DND-41 (cell line): Measurements from ENCODE around the gene SPNS3.

Experiments
- ATAC-seq: fragments of 200-7000 bp; cut with Tn5 transposase; 3 replicates; pipeline ENCODE4 v1.9.1; 2021; ENCODE audit warnings: low read depth; ENCODE audit not compliant: insufficient read depth
- DNase-seq: peaks from one replicate; pipeline ENCODE4 v3.0.0-alpha.2; 2020
- H2AFZ ChIP-seq: 2 replicates; pipeline ENCODE4 v1.6.0; 2012; ENCODE audit warnings: low read depth, low read length
- H3K27ac ChIP-seq: 2 replicates; pipeline ENCODE4 v1.5.1; 2012; ENCODE audit warnings: low read length, inconsistent platforms
- H3K27me3 ChIP-seq: fragments of 200-600 bp; sonication (generic); 2 replicates; pipeline ENCODE4 v1.6.0; 2012; ENCODE audit warnings: low read length, mild to moderate bottlenecking, inconsistent platforms; ENCODE audit not compliant: insufficient read depth, poor library complexity
- H3K36me3 ChIP-seq: 2 replicates; pipeline ENCODE4 v1.5.1; 2012; ENCODE audit warnings: low read length, inconsistent platforms; ENCODE audit not compliant: insufficient read depth
- H3K4me1 ChIP-seq: 2 replicates; pipeline ENCODE4 v1.5.1; 2012; ENCODE audit warnings: mild to moderate bottlenecking, low read length; ENCODE audit not compliant: insufficient read depth
- H3K4me2 ChIP-seq: 2 replicates; pipeline ENCODE4 v1.6.0; 2012; ENCODE audit warnings: mild to moderate bottlenecking, moderate library complexity, low read length, inconsistent platforms; ENCODE audit not compliant: insufficient read depth
- H3K4me3 ChIP-seq, 2 experiments: fragments of 200-600 bp in 1 of 2; shearing (Covaris generic) in 1 of 2; 2 replicates each; pipeline ENCODE4 v1.5.1; 2012 to 2016; ENCODE audit warnings: inconsistent platforms in 2 of 2, low read length in 2 of 2, mild to moderate bottlenecking in 2 of 2, low read depth in 1 of 2, moderate library complexity in 1 of 2
- H3K79me2 ChIP-seq: 2 replicates; pipeline ENCODE4 v1.6.0; 2012; ENCODE audit warnings: low read length, inconsistent platforms; ENCODE audit not compliant: insufficient read depth
- H3K9ac ChIP-seq: 2 replicates; pipeline ENCODE4 v1.6.0; 2012; ENCODE audit warnings: low read depth, mild to moderate bottlenecking, inconsistent platforms, low read length, moderate library complexity
- H3K9me3 ChIP-seq: 2 replicates; pipeline ENCODE4 v1.5.1; 2012; ENCODE audit warnings: low read length, moderate library complexity, mild to moderate bottlenecking, inconsistent platforms; ENCODE audit not compliant: insufficient read depth, severe bottlenecking
- H4K20me1 ChIP-seq: 2 replicates; pipeline ENCODE4 v1.6.0; 2012; ENCODE audit warnings: low read length; ENCODE audit not compliant: insufficient read depth
- CTCF ChIP-seq: IDR thresholded peaks from 2 replicates; pipeline ENCODE4 v1.5.1; 2012; ENCODE audit warnings: borderline replicate concordance, low read length, moderate library complexity, mild to moderate bottlenecking; ENCODE audit not compliant: poor library complexity, severe bottlenecking; ENCODE audit errors: extremely low read depth
- EZH2 ChIP-seq: IDR thresholded peaks from 3 replicates; pipeline ENCODE4 v1.6.1; 2012; ENCODE audit warnings: borderline replicate concordance, low read depth, mild to moderate bottlenecking, moderate library complexity, low read length, inconsistent platforms; ENCODE audit not compliant: severe bottlenecking

SPNS3 gene

GRCh38 chr17:4509923-4510617 lies 76.3 kb downstream of the SPNS3 start:
- Histone ChIP-seq H3K27me3 (no peaks in the 10 kb centered on the region), H4K20me1 (peaks cover 9% of the 10 kb centered on the region), H3K79me2 (no peaks in the 10 kb centered on the region), H3K4me1 (no peaks in the 10 kb centered on the region), H3K9me3 (no peaks in the 10 kb centered on the region), H3K4me2 (no peak overlapping the region), H2AFZ (no peak overlapping the region), H3K9ac (no peak overlapping the region), H3K27ac (no peak overlapping the region), H3K4me3 (no peak overlapping the region), H3K36me3 (no peaks in the 10 kb centered on the region)
- TF ChIP-seq EZH2, result no peak
- TF ChIP-seq CTCF, result no peak
- no peak for DNase-seq
- ATAC-seq, result no peak

GRCh38 chr17:4510618-4510941 lies 76.8 kb downstream of the SPNS3 start:
- Histone ChIP-seq H3K27me3 (no peaks in the 10 kb centered on the region), H3K4me1 (no peaks in the 10 kb centered on the region), H3K79me2 (no peaks in the 10 kb centered on the region), H4K20me1 (peaks cover 7% of the 10 kb centered on the region), H3K9me3 (no peaks in the 10 kb centered on the region), H3K36me3 (no peaks in the 10 kb centered on the region), H3K4me2 (no peak overlapping the region), H3K27ac (no peak overlapping the region), H3K9ac (no peak overlapping the region), H3K4me3 (no peak overlapping the region), H2AFZ (no peak overlapping the region)
- ATAC-seq, result no peak
- no peak for TF ChIP-seq EZH2
- no peak for TF ChIP-seq CTCF
- no peak for DNase-seq

- no peak for TF ChIP-seq EZH2
- no peak for TF ChIP-seq CTCF
These were observed 77.6 kb downstream of the SPNS3 start for GRCh38 chr17:4511199-4511932.

More at GRCh38 chr17:4511199-4511932, 77.6 kb downstream of the SPNS3 start:
- ATAC-seq, result no peak
- H3K9ac ChIP-seq, result no peak overlapping the region
- H3K27ac ChIP-seq, result no peak overlapping the region
- H3K4me3 ChIP-seq, result no peak overlapping the region
- no peak for DNase-seq
- no peak overlapping the region for H2AFZ ChIP-seq
- no peaks in the 10 kb centered on the region for H3K4me1 ChIP-seq
- H3K36me3 ChIP-seq, result no peaks in the 10 kb centered on the region
- H3K4me2 ChIP-seq, result no peak overlapping the region
- H3K27me3 ChIP-seq, result no peaks in the 10 kb centered on the region
- H3K9me3 ChIP-seq, result no peaks in the 10 kb centered on the region
- no peaks in the 10 kb centered on the region for H3K79me2 ChIP-seq
- H4K20me1 ChIP-seq, result peaks cover 3% of the 10 kb centered on the region; the same call in 1 of the 2 replicates
